HG02623 (cell line): ENCODE data around the gene GFOD1.

Source experiments
- ATAC-seq: cut with Tn5 transposase; IDR thresholded peaks from one replicate; pipeline ENCODE4 v1.9.1; 2021; ENCODE audit warnings: moderate library complexity; ENCODE audit not compliant: unreplicated experiment

The GFOD1 gene

GRCh38 chr6:13486679-13487121 lies 700 bp downstream of the GFOD1 start:
- ATAC-seq, result peak; percentile 24

- no peak for ATAC-seq
Measured at GRCh38 chr6:13485923-13486562, 1.4 kb downstream of the GFOD1 start.

GRCh38 chr6:13485303-13485702 lies 2.1 kb downstream of the GFOD1 start:
- no peak for ATAC-seq

- ATAC-seq, result no peak
Measured at GRCh38 chr6:13484827-13485226, 2.6 kb downstream of the GFOD1 start.

GRCh38 chr6:13484138-13484708 lies 3.2 kb downstream of the GFOD1 start:
- no peak for ATAC-seq

- no peak for ATAC-seq
Measured at GRCh38 chr6:13480631-13481501, 6.5 kb downstream of the GFOD1 start.

- no peak for ATAC-seq
Measured at GRCh38 chr6:13479971-13480434, 7.4 kb downstream of the GFOD1 start.

GRCh38 chr6:13479206-13479800 lies 8.1 kb downstream of the GFOD1 start:
- no peak for ATAC-seq

GRCh38 chr6:13478525-13478966 lies 8.9 kb downstream of the GFOD1 start:
- peak; percentile 51 for ATAC-seq

- ATAC-seq, result no peak
Measured at GRCh38 chr6:13474787-13475186, 12.6 kb downstream of the GFOD1 start.

- no peak for ATAC-seq
Measured at GRCh38 chr6:13474360-13474759, 13.0 kb downstream of the GFOD1 start.

GRCh38 chr6:13473768-13474165 lies 13.6 kb downstream of the GFOD1 start:
- ATAC-seq, result no peak

- no peak for ATAC-seq
Measured at GRCh38 chr6:13472976-13473767, 14.2 kb downstream of the GFOD1 start.

GRCh38 chr6:13472099-13472498 lies 15.3 kb downstream of the GFOD1 start:
- no peak for ATAC-seq

- no peak for ATAC-seq
Measured at GRCh38 chr6:13471184-13471583, 16.2 kb downstream of the GFOD1 start.

GRCh38 chr6:13470238-13471140 lies 16.9 kb downstream of the GFOD1 start:
- no peak for ATAC-seq

GRCh38 chr6:13469693-13470092 lies 17.7 kb downstream of the GFOD1 start:
- no peak for ATAC-seq

- no peak for ATAC-seq
Measured at GRCh38 chr6:13468839-13469238, 18.6 kb downstream of the GFOD1 start.

- no peak for ATAC-seq
Measured at GRCh38 chr6:13467216-13467600, 20.2 kb downstream of the GFOD1 start.
